ENCODE results near the gene PAGR1.
"Not testable (repeated sequence)": the region's sequence is repeated elsewhere in the genome, so short reads cannot be mapped to it uniquely, and the experiment has no call there.

Gene PAGR1

GRCh38 chr16:29775742-29776408, 40.1 kb upstream of the PAGR1 start:
- H3K4me3 ChIP-seq (ENCODE audit: insufficient read length, low read depth) = no peak overlapping the region
- no peak overlapping the region for H3K9ac ChIP-seq (ENCODE audit: insufficient read length, low read depth)
- DNase-seq (ENCODE audit: low read depth, low spot score) = no peak
- no peaks in the 10 kb centered on the region for H3K9me3 ChIP-seq (ENCODE audit: insufficient read depth, low read length)
- peaks cover 5% of the 10 kb centered on the region for H3K27me3 ChIP-seq (ENCODE audit: insufficient read depth, insufficient read length)
- H3K36me3 ChIP-seq (ENCODE audit: insufficient read depth, insufficient read length, low read length) = no peaks in the 10 kb centered on the region
- peaks cover 3% of the 10 kb centered on the region for H3K4me1 ChIP-seq (ENCODE audit: insufficient read depth, insufficient read length)
- no peak for TF ChIP-seq YY1 (IDR thresholded peaks at IDR 0.05; ENCODE audit: insufficient read depth, insufficient read length)
- TF ChIP-seq SUZ12 (IDR thresholded peaks at IDR 0.05; ENCODE audit: extremely low read depth, insufficient read depth, insufficient read length) = no peak
- no peak for TF ChIP-seq ZNF274 (IDR thresholded peaks at IDR 0.05; ENCODE audit: low read depth, low read length)

GRCh38 chr16:29777576-29778350, 38.2 kb upstream of the PAGR1 start, which contains the start of gene ZG16:
Gene ZG16 (plus strand): TSS chr16:29778256. CDS start chr16:29779267, 1,011 bp downstream.
- no peak for DNase-seq (ENCODE audit: low read depth, low spot score)
- no peak for TF ChIP-seq ZNF274 (IDR thresholded peaks at IDR 0.05; ENCODE audit: low read depth, low read length)
- no peak for TF ChIP-seq SUZ12 (IDR thresholded peaks at IDR 0.05; ENCODE audit: extremely low read depth, insufficient read depth, insufficient read length)
- no peak for TF ChIP-seq YY1 (IDR thresholded peaks at IDR 0.05; ENCODE audit: insufficient read depth, insufficient read length)
- Histone ChIP-seq H3K4me1 (ENCODE audit: insufficient read depth, insufficient read length) (peaks cover 3% of the 10 kb centered on the region), H3K27me3 (ENCODE audit: insufficient read depth, insufficient read length) (peaks cover 10% of the 10 kb centered on the region), H3K36me3 (ENCODE audit: insufficient read depth, insufficient read length, low read length) (no peaks in the 10 kb centered on the region), H3K9me3 (ENCODE audit: insufficient read depth, low read length) (no peaks in the 10 kb centered on the region), H3K4me3 (ENCODE audit: insufficient read length, low read depth) (no peak within 1 kb of the TSS), H3K9ac (ENCODE audit: insufficient read length, low read depth) (no peak within 1 kb of the TSS)

- DNase-seq (ENCODE audit: low read depth, low spot score) = no peak
- TF ChIP-seq ZNF274 (IDR thresholded peaks at IDR 0.05; ENCODE audit: low read depth, low read length) (no peak), SUZ12 (IDR thresholded peaks at IDR 0.05; ENCODE audit: extremely low read depth, insufficient read depth, insufficient read length) (no peak), YY1 (IDR thresholded peaks at IDR 0.05; ENCODE audit: insufficient read depth, insufficient read length) (no peak)
- Histone ChIP-seq H3K27me3 (ENCODE audit: insufficient read depth, insufficient read length) (peaks cover 10% of the 10 kb centered on the region), H3K4me3 (ENCODE audit: insufficient read length, low read depth) (no peak overlapping the region), H3K9ac (ENCODE audit: insufficient read length, low read depth) (no peak overlapping the region), H3K36me3 (ENCODE audit: insufficient read depth, insufficient read length, low read length) (no peaks in the 10 kb centered on the region), H3K4me1 (ENCODE audit: insufficient read depth, insufficient read length) (peaks cover 7% of the 10 kb centered on the region), H3K9me3 (ENCODE audit: insufficient read depth, low read length) (no peaks in the 10 kb centered on the region)
Measured at GRCh38 chr16:29779474-29779873, 36.5 kb upstream of the PAGR1 start.

- DNase-seq (ENCODE audit: low read depth, low spot score); H3K36me3 ChIP-seq (ENCODE audit: insufficient read depth, insufficient read length, low read length); H3K4me3 ChIP-seq (ENCODE audit: insufficient read length, low read depth); H3K9ac ChIP-seq (ENCODE audit: insufficient read length, low read depth); H3K4me1 ChIP-seq (ENCODE audit: insufficient read depth, insufficient read length); H3K9me3 ChIP-seq (ENCODE audit: insufficient read depth, low read length): not testable (repeated sequence)
- H3K27me3 ChIP-seq (ENCODE audit: insufficient read depth, insufficient read length) = peaks cover 13% of the 10 kb centered on the region
Measured at GRCh38 chr16:29783094-29783953, 32.6 kb upstream of the PAGR1 start.

GRCh38 chr16:29784157-29784556, 31.8 kb upstream of the PAGR1 start:
- Histone ChIP-seq H3K9me3 (ENCODE audit: insufficient read depth, low read length) (no peaks in the 10 kb centered on the region), H3K27me3 (ENCODE audit: insufficient read depth, insufficient read length) (peaks cover 10% of the 10 kb centered on the region), H3K9ac (ENCODE audit: insufficient read length, low read depth) (no peak overlapping the region), H3K4me1 (ENCODE audit: insufficient read depth, insufficient read length) (peaks cover 8% of the 10 kb centered on the region), H3K4me3 (ENCODE audit: insufficient read length, low read depth) (no peak overlapping the region), H3K36me3 (ENCODE audit: insufficient read depth, insufficient read length, low read length) (no peaks in the 10 kb centered on the region)
- no peak for DNase-seq (ENCODE audit: low read depth, low spot score)
- TF ChIP-seq SUZ12 (IDR thresholded peaks at IDR 0.05; ENCODE audit: extremely low read depth, insufficient read depth, insufficient read length) (no peak), ZNF274 (IDR thresholded peaks at IDR 0.05; ENCODE audit: low read depth, low read length) (no peak), YY1 (IDR thresholded peaks at IDR 0.05; ENCODE audit: insufficient read depth, insufficient read length) (no peak)

- H3K4me1 ChIP-seq (ENCODE audit: insufficient read depth, insufficient read length) = peaks cover 6% of the 10 kb centered on the region
- no peaks in the 10 kb centered on the region for H3K9me3 ChIP-seq (ENCODE audit: insufficient read depth, low read length)
- peak overlapping the region; percentile 51 for H3K9ac ChIP-seq (ENCODE audit: insufficient read length, low read depth)
- H3K4me3 ChIP-seq (ENCODE audit: insufficient read length, low read depth) = no peak overlapping the region
- DNase-seq (ENCODE audit: low read depth, low spot score) = peak; percentile 74
- no peaks in the 10 kb centered on the region for H3K36me3 ChIP-seq (ENCODE audit: insufficient read depth, insufficient read length, low read length)
- TF ChIP-seq YY1 (IDR thresholded peaks at IDR 0.05; ENCODE audit: insufficient read depth, insufficient read length) (peak; percentile 34), SUZ12 (IDR thresholded peaks at IDR 0.05; ENCODE audit: extremely low read depth, insufficient read depth, insufficient read length) (no peak)
- peaks cover 10% of the 10 kb centered on the region for H3K27me3 ChIP-seq (ENCODE audit: insufficient read depth, insufficient read length)
Measured at GRCh38 chr16:29784901-29785500, 31.0 kb upstream of the PAGR1 start.

- H3K9me3 ChIP-seq (ENCODE audit: insufficient read depth, low read length) = not testable (repeated sequence)
Measured at GRCh38 chr16:29787155-29787554, 28.8 kb upstream of the PAGR1 start.

More at GRCh38 chr16:29787155-29787554, 28.8 kb upstream of the PAGR1 start:
- not testable (repeated sequence) for H3K4me3 ChIP-seq (ENCODE audit: insufficient read length, low read depth); H3K36me3 ChIP-seq (ENCODE audit: insufficient read depth, insufficient read length, low read length); H3K4me1 ChIP-seq (ENCODE audit: insufficient read depth, insufficient read length); DNase-seq (ENCODE audit: low read depth, low spot score); H3K9ac ChIP-seq (ENCODE audit: insufficient read length, low read depth); H3K27me3 ChIP-seq (ENCODE audit: insufficient read depth, insufficient read length)

All from NT2/D1 (cell line).